HG03342 (cell line): ENCODE data around the gene PACRG.
A peak's percentile ranks its signal among the peaks of the same experiment; 100 is the strongest.

ENCODE experiments used
- ATAC-seq: cut with Tn5 transposase; IDR thresholded peaks from one replicate; pipeline ENCODE4 v1.9.1; 2021; ENCODE audit warnings: mild to moderate bottlenecking, moderate library complexity; ENCODE audit not compliant: unreplicated experiment

Gene PACRG

DNA sequence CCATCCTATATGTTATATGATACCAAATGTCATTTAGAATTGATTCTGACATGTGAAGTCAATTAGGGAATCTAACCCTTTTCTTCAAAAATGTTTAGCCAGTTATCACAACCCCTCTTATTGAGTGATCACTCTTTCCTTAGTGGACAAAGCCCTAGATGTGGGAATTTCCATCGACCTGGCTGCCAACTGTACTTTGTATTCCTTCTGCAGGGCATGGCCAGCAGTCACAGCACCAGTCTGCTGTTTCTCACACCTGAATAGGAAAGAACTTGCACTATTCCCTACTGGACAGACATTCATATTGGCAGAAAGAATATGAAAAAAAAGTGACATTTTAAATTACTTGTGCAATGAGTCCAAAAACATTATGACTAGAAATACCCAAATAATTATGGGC, 271.0 kb downstream of the PACRG start:
- ATAC-seq: no peak

DNA sequence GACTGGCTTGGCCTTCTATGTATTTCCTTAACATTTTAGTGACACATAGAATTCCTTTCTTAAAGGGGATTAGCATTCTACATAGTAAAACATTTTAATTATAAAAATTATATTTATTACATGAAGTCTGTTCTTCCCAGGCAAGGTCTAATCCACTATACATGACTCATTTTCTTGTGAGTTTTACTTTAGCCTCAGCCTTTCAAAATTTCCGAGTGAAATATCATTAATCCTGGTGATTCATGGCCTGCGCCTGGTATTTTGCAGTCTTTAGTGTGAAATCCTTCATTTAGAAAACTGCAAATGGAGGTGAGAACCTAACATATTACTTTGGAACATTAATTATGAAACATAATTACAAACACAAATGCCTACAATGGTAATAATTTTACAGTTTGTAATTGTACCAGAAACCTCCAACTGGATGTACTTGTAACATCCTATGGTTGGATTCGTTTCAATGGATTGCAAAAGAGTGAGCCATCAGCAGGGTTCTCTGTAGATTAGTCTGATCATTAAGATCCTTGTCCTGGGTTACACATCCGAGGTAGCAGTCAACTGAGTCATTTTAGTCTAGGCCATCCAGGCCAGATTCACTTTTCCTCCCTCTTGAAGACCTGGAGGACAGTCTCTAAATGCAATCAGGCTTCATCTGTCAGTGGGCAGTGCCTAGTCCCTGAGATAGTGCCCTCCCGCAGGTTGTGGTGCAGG, 272.0 kb downstream of the PACRG start:
- ATAC-seq: no peak

DNA sequence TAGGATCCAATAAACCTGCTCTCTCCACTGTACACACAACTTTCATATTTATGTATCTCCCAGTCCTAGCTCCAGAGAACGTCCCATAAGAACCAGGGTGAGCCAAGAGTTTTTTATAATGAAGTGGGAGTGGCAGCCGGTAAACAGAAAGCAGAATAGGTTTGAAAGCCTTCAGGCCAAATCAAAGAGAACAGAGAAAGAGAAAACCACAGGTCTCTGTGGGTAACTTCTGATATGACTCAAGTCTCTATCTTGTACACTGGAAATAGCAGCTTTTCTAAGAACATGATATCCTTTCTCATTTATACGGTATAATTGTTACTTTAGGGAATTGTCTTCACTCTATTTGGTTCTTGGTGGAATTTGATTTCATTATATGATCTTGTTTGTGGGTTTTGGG, 273.6 kb downstream of the PACRG start:
- ATAC-seq: peak; percentile 99

DNA sequence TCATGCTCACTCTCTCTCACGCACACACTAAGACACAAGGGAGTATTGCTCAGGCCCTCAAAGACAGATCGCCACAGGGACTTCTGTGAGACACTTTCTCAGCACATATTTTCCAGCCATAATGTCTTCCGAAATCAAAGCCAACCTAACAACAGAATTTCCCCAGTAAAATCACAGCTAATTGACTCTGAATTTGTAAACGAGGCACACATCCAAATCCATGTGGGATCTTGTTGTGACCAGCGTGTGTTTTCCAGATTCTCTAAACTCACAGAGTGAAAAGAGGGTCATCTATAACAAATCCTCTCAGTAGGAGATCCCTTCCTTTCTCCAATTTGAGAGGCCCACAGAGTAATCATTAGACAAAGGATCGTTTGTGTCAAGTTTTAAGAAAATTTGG, 280.4 kb downstream of the PACRG start:
- ATAC-seq: no peak

DNA sequence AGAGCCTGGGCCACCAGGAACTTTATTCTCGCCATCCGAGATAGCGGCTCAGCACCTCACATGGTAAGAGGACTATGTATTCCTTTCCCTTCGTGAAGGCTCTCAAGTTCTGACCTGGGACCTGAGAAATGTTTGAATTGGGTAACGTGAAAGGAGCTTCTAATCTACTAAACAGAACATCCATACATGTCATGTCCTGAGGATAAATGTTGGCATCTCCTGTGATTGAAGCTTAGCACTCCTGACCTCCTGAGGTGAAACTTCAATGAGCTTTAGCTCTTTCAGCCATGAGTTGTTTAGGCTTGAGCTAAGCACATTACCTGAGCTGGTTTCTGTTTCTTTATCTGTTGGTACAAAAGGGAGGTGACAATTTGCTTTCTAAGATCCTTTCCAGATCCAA, 280.9 kb downstream of the PACRG start:
- no peak for ATAC-seq

DNA sequence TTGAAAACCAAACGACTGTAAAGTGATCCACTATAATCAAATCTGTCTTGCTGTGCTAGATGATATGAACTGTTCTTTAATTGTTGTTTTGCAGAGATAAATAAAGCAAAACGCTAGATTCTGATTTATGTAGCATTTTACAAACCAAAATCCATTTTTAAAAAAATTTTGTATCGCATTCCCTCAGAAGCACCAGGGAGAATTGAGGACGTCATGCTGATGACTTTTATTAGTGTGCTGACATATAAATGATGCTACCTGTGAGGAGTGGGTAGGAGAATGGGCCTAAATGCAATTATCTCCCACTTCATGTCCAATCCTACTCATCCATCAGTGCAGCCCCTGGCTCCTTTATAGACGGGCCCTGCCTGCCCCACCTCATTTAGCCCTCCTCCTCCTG, 282.4 kb downstream of the PACRG start:
- no peak for ATAC-seq

DNA sequence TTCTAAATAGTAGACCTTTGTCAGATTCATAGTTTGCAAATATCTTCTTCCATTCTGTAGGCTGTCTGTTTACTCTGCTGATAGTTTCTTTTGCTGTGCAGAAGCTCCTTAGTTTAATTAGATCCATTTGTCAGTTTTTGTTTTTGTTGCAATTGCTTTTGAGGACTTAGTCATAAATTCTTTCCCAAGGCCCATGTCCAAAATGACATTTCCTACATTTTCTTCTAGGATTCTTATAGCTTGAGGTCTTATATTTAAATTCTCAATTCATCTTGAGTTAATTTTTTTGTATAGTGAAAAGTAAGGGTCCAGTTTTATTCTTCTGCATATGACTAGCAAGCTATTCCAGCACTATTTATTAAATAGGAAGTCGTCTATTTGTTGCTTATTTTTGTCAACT, 287.0 kb downstream of the PACRG start:
- ATAC-seq: no peak

DNA sequence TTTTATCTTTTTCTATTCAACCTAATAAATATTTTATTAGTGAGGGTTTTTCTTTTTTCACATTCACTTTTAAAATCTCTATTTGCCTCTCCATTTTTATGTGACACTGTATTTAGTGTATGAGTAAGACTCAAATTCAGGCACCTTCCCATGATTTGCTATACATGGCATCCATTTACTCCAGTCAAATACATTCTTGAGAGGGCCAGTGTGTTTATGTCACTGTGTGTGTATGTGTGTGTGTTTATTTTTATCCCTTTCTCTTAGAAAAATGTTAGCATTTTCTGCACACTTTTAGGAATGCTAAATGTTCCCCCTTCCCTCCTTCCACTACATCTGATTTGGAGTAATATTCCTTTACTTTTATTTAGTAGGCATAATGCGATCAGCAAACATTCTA, 290.0 kb downstream of the PACRG start:
- no peak for ATAC-seq

DNA sequence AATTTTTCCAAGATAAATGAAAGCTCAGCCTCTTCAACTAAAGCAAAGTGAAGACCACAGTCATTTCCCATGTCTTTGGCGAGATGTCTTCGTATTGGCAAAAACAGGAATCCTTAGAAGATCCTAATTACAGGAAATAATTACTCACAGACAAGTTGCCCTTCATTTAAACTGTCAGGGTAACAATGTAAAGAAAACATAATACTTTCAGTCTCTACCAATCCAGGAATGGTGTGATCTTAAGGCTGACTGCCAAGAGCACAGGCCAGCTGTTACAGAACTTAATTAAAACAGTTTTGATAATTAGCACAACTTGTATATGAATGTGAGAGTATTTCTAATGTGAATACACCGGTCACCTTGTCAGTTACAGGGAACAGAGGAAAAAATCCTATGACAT, 292.2 kb downstream of the PACRG start:
- no peak for ATAC-seq

DNA sequence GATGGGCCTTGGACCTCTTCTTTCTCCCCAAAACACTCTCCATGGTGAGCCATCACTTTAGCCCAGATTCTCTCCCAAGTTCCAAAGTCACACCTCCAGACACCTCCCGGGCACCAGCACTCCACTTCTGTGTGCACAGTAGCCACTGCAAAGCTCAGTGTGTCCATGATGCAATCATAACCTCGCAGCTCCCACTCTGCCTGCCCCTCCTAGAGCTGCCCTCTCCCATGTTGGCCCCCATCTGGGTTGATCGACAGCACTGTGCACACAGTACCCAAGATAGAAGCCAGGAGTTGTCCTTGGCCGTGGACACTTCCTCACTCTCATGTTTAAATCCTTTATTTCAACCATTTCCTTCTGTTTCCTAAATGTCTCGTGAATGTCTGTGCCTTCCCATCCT, 293.3 kb downstream of the PACRG start:
- ATAC-seq: no peak

DNA sequence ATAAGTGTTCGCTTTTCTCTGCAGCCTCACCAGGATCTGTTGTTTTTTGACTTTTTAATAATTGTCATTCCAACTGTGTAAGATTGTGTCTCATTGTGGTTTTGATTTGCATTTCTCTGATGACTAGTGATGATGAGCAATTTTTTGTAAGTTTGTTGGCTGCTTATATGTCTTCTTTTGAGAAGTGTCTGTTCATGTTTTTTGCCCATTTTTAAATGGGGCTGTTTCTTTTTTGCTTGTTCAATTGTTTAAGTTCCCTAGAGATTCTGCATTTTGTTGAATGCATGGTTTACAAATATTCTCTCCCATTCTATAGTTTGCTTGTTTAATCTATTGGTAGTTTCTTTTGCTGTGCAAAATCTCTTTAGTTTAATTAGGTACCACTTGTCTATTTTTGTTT, 295.9 kb downstream of the PACRG start:
- ATAC-seq: no peak

DNA sequence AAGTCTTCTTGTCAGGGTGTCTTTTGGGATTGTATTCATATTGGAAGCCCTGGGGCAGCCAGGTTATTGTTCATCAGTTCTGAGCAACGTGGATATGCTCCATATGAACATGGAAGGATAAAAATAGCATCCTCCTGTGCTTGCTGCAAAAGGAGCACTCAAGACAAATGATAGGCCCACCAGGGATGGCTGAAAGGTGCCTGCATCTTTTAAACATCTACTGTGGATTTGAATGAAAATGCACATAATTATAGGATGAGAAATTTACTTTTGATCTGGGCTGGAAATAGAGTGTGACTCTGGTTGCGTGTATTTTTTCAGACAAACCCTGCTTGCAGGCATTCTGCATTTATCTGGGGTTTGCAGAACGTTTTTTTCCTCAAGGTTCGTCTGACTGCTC, 299.1 kb downstream of the PACRG start:
- ATAC-seq: no peak

DNA sequence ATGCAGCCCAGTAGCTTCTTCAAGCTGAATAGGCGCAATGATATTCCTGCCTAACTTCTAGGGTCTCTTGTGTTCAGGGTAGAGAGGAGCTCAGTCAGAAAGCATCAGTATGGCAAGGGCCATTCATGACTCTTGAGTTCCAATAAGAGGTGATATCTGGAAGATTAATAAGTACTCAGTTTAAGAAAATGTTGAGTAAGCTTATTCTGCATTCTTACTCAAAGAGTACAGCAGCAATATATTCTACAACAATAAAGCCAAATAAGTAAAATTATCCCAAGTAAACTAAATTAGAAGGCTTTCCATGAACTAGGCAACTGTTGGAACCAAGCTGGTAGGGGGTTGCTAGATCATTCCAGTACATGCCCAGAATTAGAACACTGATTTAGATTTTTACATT, 303.2 kb downstream of the PACRG start:
- no peak for ATAC-seq

DNA sequence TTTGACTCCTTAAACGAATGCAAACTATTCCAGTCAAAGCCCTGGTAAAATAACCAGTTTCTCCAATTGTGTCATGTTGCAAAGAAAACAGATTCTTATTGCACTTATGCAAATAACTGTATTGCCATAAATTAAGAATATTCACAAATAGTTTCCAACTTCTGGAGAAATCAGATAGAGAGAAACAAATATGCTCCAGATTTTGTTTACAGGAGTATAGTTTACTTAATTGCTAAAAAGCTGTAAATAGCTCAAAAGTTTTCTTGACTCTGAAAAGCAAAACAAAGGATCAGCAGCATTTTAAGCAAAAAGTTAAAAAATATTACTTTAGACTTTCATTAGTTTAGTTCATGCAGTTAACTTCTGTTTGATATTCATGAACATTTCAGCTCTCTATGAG, 304.2 kb downstream of the PACRG start:
- no peak for ATAC-seq

DNA sequence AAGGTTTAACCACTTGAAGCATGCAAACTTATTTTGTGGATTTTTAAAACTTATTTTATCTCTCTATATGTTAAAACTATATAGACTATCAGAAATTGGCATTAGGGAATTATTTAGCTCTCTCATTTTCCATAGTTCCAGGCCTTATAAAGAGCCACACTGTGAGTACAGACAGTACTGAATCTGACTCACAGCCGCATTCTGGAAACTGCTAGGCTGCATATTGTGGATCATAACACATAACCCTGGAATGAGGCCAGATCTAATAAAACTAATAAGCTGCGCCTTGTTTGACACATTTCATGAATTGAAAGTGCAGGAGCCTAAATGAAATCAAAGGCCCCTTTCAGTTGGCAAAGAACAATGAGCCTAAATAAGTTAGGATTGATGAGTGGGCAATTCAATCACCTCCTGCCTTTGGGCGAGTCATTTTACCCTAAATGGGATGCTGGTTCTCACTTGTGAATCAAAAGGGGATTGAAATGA, 308.4 kb downstream of the PACRG start:
- ATAC-seq: no peak

DNA sequence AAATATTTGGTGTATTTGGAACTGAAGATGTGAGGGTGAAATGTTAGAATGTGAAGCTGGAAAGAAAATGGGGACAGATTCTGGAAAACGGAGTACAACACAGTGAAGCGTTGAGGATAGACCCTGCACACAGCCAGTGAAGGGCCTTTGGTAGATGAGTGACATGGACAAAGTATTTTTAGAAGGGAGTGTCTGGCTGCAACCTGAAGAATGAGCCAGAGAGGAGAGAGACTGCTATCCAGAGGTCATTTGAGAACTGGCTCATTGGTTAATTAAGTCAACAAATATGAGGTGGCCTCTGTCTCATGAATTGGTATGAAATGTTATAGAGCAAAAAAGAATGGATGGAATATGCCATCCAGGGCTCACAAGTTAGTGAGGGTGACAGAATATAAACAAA, 310.5 kb downstream of the PACRG start:
- no peak for ATAC-seq

DNA sequence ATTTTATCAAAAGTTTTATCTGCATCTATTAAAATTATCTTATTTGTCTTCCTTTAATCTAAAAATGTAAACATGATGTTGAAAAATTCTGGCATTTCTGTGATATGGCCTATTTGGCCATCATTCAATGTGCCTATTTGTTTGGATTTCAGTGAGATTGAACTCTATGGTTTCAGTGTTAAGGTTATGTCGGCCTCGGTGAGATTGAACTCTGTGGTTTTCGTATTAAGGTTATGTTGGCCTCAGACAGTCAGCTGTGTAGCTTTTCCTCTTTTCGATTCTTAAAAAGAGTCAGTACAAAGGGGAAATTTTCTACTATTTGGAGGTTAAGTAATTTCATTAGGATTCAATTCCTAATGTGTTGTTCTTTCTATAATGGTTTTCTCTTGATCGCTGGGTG, 320.6 kb downstream of the PACRG start:
- ATAC-seq: no peak

DNA sequence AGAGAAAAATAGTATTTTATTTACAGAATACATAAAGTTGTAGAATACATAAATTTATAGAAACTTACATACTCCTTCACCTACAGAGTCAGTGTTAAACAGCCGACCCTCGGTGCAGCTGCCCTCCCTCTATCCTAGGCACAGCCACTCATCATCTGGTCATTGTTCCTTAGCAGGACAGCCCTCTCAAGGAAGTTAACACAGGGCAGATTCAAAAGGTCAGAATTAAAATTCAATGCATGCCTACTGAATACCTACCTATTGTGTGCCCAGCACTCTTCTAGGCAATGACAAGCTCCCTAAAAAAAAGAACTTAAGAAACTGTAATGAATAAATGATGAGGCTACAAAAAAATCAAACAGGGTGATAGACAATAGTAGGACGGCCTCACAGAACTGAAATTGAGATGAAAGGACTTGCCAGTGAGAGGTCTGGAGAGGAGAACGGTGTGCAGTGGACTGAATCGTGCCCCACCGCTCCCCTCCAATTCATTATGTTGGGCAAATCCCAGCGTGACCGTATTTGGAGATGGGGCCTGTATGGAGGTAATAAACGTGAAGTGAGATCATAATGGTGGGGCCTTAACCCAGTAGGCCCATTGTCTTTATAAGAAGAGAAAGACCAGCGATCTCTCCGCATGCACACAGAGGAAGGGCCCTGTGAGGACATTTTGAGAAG, 326.0 kb downstream of the PACRG start:
- ATAC-seq: no peak

DNA sequence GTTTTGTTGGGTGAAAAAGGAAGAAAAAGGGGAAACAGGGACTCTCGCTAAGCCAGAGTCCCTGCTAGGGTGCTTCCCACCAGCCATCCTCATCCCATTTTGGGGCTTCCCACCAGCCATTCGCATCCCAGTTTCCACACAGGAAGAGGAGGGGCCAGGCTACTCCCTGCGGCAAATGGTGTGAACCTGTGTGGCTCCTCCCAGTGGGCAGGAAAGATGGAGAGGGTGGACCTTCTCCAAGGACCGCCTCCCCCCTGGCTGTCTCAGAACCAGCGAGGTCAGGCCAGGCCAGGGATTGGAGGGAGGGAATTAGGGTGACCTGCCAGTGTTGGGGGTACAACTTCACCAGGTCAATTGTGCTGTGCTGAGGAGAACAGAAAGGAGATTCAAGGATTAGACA, 326.9 kb downstream of the PACRG start:
- ATAC-seq: no peak

DNA sequence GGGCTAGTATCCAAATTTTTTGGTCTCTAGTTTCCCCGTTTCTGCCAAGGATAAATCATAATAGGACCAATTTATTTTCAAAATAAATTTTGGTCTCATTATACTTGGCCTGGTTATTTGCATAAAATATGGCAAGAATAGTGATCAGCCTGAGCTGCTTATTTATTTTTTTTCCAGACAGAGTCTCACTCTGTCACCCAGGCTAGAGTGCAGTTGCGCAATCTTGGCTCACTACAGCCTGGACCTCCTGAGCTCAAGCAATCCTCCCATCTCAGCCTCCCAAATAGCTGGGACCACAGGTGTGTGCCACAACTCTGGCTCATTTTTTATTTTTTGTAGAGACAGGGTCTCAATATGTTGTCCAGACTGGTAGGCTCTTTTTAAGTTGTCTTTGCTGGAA, 329.5 kb downstream of the PACRG start:
- no peak for ATAC-seq

DNA sequence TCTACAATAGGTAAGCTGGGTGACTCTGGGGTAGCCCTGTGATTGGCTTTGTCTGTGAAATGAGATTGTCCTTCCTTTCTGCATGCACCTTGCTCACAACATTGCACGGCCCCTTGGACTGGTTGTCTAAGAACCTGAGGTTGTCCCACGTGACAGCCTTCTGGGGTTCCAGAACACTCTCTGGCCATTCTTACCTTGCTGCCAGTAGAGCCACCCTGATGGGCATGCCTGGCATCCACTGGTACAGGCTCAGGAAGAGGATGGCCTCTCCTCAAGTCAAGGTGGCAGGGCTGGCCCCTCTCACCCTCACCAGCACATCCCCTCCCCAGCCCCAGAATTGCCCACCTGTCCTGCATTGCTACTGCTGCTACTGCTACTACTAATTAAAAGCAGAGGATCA, 335.0 kb downstream of the PACRG start:
- ATAC-seq: no peak

DNA sequence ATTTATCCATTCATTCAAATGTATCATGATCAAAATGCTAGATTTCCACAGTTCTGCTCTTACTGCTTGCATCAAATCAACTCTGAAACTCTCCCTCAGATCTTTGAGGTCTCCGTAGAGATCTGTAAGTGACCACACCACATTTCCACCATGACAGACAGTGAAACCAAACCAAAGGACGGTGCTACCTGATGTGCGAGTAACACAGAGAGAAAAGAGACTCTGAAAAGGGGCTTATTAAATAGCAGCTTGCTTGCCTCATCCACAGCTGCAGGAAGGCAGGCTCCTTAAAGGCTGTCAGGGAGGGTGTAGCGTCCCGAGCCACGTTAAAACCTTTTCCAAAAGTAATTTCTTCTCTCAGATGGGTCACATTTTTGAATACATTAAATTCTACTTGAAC, 335.8 kb downstream of the PACRG start:
- no peak for ATAC-seq

DNA sequence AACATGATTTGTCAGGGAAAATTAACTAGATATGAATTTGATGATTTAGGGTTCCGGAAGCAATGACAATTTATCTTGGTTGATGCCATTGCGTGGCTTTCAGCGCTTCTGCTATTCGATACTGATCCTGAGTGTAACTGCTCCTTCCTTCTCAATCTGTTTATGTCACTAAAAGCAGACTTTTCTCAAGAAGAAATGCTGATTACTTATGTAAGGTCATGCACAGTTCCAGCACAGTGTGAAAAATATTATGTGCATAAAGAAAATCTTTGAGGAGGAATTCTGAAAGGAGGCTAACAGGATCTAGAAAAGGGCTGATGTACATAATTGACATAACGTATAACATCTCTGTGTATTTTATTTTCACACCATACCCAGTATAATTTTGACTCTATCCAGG, 336.6 kb downstream of the PACRG start:
- ATAC-seq: no peak
